GM21576 (cell line): ENCODE data around the gene IQGAP2.
"Not testable (repeated sequence)": the region's sequence is repeated elsewhere in the genome, so short reads cannot be mapped to it uniquely, and the experiment has no call there.

Source experiments
- ATAC-seq: cut with Tn5 transposase; IDR thresholded peaks from one replicate; pipeline ENCODE4 v1.9.1; 2021; ENCODE audit warnings: mild to moderate bottlenecking, moderate library complexity; ENCODE audit not compliant: unreplicated experiment

Gene IQGAP2

DNA sequence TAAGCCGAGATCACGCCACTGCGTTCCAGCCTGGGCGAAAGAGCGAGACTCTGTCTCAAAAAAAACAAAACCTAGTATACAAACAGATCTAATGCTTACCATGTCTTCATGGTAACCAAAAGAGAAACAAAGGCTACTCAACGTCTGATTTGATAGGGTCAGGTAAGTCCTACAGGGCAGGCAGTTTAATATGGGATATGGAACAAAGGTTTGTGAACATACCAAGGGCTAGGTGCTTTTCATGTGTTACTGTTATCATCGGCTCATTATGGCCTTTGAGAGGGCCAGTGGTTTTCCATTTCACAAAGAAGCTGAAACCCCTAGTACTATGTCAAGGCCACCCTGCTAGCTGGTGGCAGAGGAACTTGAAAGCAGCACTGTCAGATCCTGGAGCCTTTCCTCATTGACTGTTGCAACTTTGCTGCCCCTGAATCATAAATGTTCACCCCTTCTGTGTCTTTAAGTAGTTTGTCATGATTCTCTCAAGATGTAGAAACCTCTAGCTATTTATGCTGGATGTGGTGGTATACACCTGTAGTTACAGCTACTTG lies 5.1 kb downstream of the IQGAP2 start:
- ATAC-seq, result no peak

DNA sequence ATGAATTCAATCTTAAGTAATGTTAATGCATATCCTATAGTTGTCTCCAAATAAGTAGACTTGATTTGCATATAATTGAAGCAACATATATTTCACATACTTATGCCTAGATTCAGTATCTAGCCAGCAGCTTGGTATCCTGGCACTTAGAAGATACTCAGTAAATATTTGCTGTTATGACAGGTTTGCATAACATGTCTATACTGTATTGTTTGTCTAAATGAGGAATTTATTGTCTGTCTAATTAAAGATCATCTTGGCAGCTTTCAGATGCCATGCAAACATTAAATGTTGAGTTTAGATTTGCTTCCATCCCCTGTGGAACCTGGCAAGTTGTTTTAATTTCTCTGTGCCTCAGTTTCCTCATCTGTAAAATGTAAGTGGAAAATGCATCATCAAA lies 9.4 kb downstream of the IQGAP2 start:
- ATAC-seq, result no peak

DNA sequence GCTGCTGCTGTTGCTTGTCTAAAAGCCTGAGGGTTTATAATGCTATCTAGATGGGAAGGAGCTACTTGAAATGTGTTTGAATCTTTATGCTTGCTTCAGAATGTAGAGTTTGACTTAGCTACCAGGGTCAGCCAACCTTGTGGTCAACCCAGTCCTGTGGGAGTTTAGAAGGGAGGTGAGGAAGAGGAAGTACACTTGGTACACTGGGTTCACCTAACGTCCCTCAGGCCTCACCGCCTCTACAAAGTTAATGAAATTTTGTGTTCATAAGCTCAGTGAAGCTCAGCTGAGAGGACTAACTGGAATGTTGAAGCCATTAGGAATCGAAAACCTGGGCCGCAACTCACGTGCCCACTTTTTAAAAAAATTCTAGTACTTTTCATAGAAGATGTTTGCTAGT lies 10.7 kb downstream of the IQGAP2 start:
- ATAC-seq, result no peak

DNA sequence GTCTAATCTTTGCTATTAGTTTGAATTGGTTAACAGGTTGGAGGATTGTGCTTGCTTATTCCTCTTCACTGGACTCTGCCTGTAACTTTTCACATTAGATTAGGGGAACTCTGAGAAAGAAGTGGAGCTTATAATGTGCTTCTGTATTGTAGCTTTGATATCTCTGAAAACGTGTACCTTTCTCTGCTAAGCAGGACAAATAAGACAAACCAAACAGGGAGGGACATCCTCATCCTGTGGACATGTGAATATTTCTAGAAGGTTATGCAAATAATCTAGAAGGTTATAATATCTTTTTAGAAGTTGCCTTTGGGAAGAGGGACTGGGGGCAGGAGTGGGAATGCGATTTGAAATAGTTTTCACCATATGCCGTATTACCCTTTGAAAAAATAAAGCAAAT lies 11.7 kb downstream of the IQGAP2 start:
- ATAC-seq, result no peak

DNA sequence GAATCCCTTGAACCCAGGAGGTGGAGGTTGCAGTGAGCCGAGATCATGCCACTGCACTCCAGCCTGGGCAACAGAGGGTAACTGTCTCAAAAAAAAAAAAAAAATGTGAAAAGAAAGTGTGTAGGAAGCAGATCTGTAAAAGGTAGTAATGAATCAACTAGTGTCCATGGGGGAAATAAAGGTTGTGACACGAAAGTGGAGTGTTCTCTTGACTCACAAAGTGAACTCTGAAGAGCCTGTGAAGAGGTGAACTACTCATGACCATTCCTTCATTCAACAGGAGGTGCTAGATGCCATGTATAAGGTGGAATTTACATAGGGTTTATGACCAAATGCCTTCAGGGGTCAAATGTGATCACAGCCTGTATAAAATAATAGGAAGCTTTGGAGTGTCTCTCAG lies 12.8 kb downstream of the IQGAP2 start:
- no peak for ATAC-seq

GRCh38 chr5:76419597-76420298 lies 16.7 kb downstream of the IQGAP2 start:
- ATAC-seq, result no peak

- ATAC-seq, result no peak
Observed at GRCh38 chr5:76422227-76422626, 19.1 kb downstream of the IQGAP2 start.

- no peak for ATAC-seq
Observed at GRCh38 chr5:76422742-76423141, 19.7 kb downstream of the IQGAP2 start.

DNA sequence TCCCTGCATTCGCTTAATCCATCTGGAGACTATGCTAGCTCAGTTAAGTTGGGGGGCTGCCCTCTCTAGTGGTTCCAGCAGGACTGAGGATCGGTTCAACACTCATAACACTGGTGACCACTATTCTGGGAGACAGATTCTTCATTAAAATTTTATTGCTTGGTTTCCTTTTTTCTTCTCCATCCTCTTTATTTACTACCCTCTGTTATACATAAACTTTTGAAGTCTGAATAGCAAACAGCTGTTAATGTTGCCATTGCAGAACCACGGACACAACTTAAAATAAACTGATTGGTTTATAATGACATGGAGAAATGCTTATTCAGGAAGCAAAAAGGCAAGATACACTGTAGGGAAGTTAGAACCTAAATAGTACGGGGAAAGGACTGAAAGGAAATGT lies 22.1 kb downstream of the IQGAP2 start:
- no peak for ATAC-seq

GRCh38 chr5:76425928-76426804 lies 23.1 kb downstream of the IQGAP2 start:
- ATAC-seq, result no peak

DNA sequence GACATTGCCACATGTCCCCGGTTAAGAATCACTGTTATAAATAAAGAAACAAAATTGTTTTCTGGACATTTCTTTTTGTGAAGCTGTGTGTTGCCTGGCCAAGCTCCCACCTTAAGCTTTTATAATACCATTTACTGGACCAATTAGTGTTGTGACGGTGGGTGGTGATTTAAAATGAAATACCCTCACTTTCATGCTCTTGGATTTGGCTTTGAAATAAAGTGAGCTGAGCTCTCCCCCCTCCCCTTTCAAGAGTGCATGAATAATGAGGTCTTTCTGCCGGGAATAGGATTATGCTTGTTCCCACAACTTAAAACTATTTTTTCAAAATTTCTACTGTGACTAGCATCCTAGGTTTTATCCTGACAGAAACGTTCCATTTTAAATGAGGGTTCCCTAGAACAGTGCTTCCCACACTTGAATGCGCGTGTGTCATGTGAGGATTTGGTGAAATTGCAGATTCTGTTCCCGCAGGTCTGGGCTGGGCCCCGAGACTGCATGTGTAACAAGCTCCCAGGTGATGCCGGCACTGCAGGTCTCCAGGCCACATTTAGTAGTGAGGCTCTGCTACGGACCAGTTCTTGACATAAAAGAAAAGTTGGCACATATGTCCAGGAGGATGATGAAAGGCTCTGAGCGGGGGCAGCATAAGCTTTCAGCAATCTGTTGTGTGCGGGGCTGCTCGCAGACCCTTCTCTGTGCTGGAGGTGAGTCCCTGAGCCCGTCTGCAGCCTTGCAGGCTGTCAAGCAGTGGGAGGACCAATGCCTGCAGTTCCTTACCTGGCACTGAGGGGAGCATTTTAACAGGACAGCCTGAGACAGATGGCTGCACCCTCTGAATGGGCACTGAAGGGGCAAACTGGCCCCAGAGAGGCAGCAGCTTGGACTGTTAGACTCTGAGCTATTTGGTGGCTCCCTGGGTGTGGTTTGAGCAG lies 24.4 kb downstream of the IQGAP2 start:
- no peak for ATAC-seq

DNA sequence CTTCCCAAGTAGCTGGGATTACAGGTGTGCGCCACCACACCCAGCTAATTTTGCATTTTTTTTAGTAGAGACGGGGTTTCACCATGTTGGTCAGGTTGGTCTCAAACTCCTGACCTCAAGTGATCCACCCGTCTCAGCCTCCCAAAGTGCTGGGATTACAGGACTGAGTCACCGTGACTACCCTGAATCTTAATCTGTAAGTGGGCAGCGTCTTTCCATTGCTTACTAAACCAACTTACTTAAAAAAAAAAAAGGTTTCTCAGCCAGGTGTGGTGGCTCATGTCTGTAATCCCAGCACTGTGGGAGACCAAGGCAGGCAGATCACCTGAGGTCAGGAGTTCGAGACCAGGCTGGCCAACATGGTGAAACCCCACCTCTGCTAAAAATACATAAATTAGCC lies 25.5 kb downstream of the IQGAP2 start:
- ATAC-seq, result not testable (repeated sequence)

GRCh38 chr5:76433261-76433660 lies 30.2 kb downstream of the IQGAP2 start:
- ATAC-seq, result no peak

GRCh38 chr5:76437507-76437906 lies 34.4 kb downstream of the IQGAP2 start:
- ATAC-seq, result not testable (repeated sequence)

GRCh38 chr5:76438025-76438424 lies 34.9 kb downstream of the IQGAP2 start:
- no peak for ATAC-seq

DNA sequence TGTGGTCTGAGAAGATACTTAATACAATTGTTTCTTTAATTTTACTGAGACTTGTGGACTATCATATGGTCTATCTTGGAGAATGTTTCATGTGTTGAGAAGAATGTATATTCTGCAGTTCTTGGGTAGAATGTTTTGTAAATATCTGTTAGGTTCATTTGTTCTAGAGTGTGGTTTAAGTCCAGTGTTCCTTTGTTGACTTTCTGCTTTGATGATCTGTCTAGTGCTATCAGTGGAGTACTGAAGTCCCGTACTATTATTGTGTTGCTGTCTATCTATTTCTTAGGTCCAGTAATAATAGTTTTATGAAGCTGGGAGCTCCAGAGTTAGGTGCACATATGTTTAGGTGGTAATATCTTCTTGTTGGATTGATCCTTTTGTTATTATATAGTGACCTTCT lies 36.1 kb downstream of the IQGAP2 start:
- no peak for ATAC-seq

DNA sequence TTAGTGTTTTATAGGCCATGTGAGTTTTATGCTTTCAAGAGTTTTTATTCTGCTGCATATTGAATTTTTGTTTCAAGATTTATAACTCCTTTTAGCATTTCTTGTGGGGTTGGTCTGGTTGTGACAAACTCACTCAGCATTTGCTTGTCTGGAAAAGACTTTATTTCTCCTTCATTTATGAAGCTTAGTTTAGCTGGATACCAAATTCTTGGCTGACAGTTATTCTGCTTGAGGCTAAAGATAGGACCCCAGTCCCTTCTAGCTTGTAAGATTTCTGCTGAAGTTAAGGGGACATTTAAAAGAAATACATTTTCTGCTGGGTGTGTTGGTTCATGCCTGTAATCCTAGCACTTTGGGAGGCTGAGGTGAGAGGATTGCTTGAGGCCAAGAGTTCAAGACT lies 36.8 kb downstream of the IQGAP2 start:
- no peak for ATAC-seq

DNA sequence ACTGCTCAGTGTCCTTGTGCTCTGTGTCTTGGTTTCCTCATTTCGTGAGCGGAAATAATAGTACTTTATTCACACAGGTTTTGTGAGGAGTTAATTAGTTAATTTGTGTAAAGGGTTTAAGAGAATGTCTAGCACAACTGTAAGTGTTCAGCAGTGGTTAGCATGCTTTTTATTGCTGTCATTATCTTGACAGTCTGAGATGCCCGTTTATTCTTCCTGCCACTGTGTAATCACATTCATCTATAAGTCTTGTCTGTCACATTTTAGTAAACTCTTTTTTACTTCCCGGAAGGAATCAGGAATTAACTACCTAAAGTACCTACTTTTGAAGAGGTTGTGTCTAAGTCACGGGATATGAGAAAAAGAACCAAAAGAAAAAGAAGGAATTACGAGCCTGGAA lies 38.0 kb downstream of the IQGAP2 start:
- ATAC-seq, result no peak

DNA sequence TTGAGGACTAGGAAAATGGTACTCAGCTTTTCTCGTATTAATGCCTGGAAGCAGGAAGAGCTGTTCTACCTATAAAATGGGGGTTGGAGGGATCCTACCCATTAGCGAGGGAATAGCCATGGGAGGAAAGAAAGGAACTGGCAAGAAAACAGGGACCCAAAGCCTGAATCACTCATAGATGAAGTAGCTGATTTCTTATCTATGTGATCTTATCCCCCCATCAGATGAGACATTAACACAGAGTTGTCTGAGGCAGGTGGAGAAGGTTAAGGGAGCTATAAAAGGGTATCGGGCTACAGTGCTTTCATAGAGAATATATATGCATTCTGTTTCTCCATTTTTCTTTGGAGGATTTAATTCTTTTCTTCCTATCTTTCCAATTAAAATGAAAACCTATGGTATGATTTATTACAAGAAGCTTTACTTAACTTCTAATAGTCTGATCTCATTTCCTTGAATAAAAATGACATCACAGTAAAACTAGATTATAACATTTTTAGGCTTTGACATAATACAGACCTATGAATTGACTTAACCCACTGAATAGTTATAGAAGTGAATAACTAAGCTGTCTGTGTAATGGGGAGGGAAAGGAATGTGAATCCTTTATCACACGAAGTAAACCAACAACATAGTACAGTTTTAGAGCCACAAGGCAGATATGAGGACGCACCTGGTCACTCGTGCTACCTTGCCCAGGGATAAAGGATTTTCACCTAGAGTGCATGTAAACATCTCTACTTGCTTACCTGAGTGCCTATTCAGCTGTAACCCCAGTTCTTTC lies 39.0 kb downstream of the IQGAP2 start:
- ATAC-seq, result no peak
